Epithelial cell of esophagus (primary cell): Measurements from ENCODE around the gene PPP2R3A.
"Not testable (repeated sequence)": the region's sequence is repeated elsewhere in the genome, so short reads cannot be mapped to it uniquely, and the experiment has no call there.

Source experiments
- DNase-seq: peaks from one replicate; pipeline ENCODE4 v3.0.0; 2010; ENCODE audit warnings: low read depth
- H3K4me3 ChIP-seq: 2 replicates; pipeline ENCODE4 v1.5.1; 2011; ENCODE audit warnings: mild to moderate bottlenecking, low read length, control low read depth
- TF ChIP-seq, protein P1 (sequence below): IDR thresholded peaks from 2 replicates; pipeline ENCODE4 v1.5.1; 2011; ENCODE audit warnings: low read depth, mild to moderate bottlenecking, low read length, control low read depth, inconsistent platforms; ENCODE audit not compliant: insufficient read depth; ENCODE audit errors: missing control alignments

Gene PPP2R3A

GRCh38 chr3:135922903-135923250 lies 42.7 kb upstream of the PPP2R3A start:
- no peak for DNase-seq
- H3K4me3 ChIP-seq, result no peak overlapping the region
- TF ChIP-seq, protein P1, sequence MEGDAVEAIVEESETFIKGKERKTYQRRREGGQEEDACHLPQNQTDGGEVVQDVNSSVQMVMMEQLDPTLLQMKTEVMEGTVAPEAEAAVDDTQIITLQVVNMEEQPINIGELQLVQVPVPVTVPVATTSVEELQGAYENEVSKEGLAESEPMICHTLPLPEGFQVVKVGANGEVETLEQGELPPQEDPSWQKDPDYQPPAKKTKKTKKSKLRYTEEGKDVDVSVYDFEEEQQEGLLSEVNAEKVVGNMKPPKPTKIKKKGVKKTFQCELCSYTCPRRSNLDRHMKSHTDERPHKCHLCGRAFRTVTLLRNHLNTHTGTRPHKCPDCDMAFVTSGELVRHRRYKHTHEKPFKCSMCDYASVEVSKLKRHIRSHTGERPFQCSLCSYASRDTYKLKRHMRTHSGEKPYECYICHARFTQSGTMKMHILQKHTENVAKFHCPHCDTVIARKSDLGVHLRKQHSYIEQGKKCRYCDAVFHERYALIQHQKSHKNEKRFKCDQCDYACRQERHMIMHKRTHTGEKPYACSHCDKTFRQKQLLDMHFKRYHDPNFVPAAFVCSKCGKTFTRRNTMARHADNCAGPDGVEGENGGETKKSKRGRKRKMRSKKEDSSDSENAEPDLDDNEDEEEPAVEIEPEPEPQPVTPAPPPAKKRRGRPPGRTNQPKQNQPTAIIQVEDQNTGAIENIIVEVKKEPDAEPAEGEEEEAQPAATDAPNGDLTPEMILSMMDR, result no peak

GRCh38 chr3:135924506-135924905 lies 41.0 kb upstream of the PPP2R3A start:
- no peak for DNase-seq
- TF ChIP-seq, protein P1, result no peak
- no peak overlapping the region for H3K4me3 ChIP-seq

GRCh38 chr3:135926664-135927063 lies 38.9 kb upstream of the PPP2R3A start:
- DNase-seq, result no peak
- no peak overlapping the region for H3K4me3 ChIP-seq
- TF ChIP-seq, protein P1, result no peak

DNA sequence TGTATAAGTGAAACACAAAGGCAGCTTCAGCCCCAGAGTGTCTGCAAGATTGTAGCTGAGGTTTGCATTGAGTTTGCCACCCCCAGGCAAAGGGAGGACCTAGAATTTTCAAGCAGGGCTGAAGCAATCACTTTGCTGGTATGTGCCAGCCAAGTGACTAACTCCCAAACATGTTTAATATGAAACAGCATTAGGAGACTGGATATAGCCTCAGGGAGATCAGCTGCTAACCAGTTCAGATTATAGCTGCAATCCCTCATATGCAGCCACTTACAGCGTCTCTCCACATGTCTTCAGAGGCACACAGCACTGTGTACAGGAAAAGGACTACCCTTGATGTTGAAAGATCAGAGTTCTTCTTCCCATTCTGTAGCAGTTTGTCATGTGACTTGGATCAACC lies 38.4 kb upstream of the PPP2R3A start:
- H3K4me3 ChIP-seq, result no peak overlapping the region
- DNase-seq, result peak; percentile 98
- TF ChIP-seq, protein P1, result peak; percentile 10

- no peak for DNase-seq
- TF ChIP-seq, protein P1, result peak; percentile 3
- H3K4me3 ChIP-seq, result no peak overlapping the region
Measured at GRCh38 chr3:135929670-135930069, 35.9 kb upstream of the PPP2R3A start.

DNA sequence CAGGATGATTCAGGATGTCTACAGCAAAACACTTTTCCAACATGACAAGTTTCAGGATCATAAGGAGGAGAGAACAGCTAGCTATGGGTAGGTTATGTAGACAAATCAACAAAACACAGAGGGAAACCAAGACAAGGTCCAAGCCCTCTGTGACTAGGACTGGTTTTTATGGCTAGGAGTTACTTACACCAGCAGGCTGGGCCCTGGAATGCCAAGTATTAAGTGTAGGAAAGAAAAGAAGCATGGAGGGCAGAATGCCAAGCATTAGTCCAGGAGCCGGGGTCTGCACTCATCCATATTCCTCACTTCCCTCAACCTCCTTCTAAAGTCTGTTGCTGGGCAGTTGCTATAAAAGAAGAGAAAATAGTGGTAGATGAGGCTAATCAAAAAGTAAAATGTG lies 35.3 kb upstream of the PPP2R3A start:
- no peak overlapping the region for H3K4me3 ChIP-seq
- no peak for DNase-seq
- TF ChIP-seq, protein P1, result no peak

GRCh38 chr3:135935171-135935570 lies 30.4 kb upstream of the PPP2R3A start:
- not testable (repeated sequence) for H3K4me3 ChIP-seq
- DNase-seq, result peak; percentile 50

DNA sequence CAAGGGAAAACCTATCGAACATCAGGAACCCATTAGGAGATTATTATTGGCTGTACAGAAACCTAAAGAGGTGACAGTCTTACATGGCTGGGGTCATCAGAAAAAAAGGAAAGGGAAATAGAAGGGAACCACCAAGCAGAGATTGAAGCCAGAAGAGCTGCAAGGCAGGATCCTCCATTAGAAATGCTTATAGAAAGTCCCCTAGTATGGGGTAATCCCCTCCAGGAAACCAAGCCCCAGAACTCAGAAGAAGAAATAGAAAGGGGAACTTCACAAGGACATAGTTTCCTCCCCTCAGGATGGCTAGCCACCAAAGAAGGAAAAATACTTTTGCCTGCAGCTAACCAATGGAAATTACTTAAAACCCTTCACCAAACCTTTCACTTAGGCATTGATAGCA lies 27.8 kb upstream of the PPP2R3A start:
- not testable (repeated sequence) for H3K4me3 ChIP-seq, DNase-seq
